GM23248 (cell line): Measurements from ENCODE around the gene SIRT6. TPM values are rescaled to one million over a fixed set of nuclear protein-coding genes. Genes with fewer than 3 reads are reported as not detected.
A peak's percentile ranks its signal among the peaks of the same experiment; 100 is the strongest.
"Not testable (repeated sequence)": the region's sequence is repeated elsewhere in the genome, so short reads cannot be mapped to it uniquely, and the experiment has no call there.

Experiments
- DNase-seq: peaks from one replicate; pipeline ENCODE4 v3.0.0-alpha.2; 2015
- H2AFZ ChIP-seq: fragments of 200-600 bp; sonication (generic); 2 replicates; pipeline ENCODE4 v1.6.1; 2016; ENCODE audit warnings: antibody characterized with exemption
- H3F3A ChIP-seq: fragments of 200-600 bp; sonication (generic); 2 replicates; pipeline ENCODE4 v1.6.1; 2016; ENCODE audit warnings: mild to moderate bottlenecking, antibody characterized with exemption, mixed run types; ENCODE audit not compliant: insufficient read depth
- H3K27ac ChIP-seq: fragments of 200-600 bp; sonication (generic); 2 replicates; pipeline ENCODE4 v1.5.1; 2016; ENCODE audit warnings: mild to moderate bottlenecking
- H3K27me3 ChIP-seq: fragments of 200-600 bp; sonication (generic); replicated peaks from 2 replicates; pipeline ENCODE4 v1.6.1; 2016; ENCODE audit warnings: mild to moderate bottlenecking; ENCODE audit not compliant: insufficient read depth
- H3K36me3 ChIP-seq: fragments of 200-600 bp; sonication (generic); 2 replicates; pipeline ENCODE4 v1.6.1; 2016; ENCODE audit warnings: low read depth, mild to moderate bottlenecking
- H3K4me1 ChIP-seq: fragments of 200-600 bp; sonication (generic); 2 replicates; pipeline ENCODE4 v1.6.1; 2016; ENCODE audit warnings: mild to moderate bottlenecking; ENCODE audit not compliant: insufficient read depth
- H3K4me2 ChIP-seq: fragments of 200-600 bp; sonication (generic); one replicate; pipeline ENCODE4 v1.6.1; 2016; ENCODE audit warnings: mild to moderate bottlenecking; ENCODE audit not compliant: unreplicated experiment
- H3K4me3 ChIP-seq: fragments of 200-600 bp; sonication (generic); 2 replicates; pipeline ENCODE4 v1.5.1; 2016; ENCODE audit warnings: mild to moderate bottlenecking
- H3K79me2 ChIP-seq: fragments of 200-600 bp; sonication (generic); 2 replicates; pipeline ENCODE4 v1.6.1; 2016; ENCODE audit warnings: mild to moderate bottlenecking; ENCODE audit not compliant: insufficient read depth
- H3K9ac ChIP-seq: fragments of 200-600 bp; sonication (generic); 2 replicates; pipeline ENCODE4 v1.6.1; 2016; ENCODE audit warnings: mild to moderate bottlenecking
- H3K9me2 ChIP-seq: fragments of 200-600 bp; sonication (generic); 2 replicates; pipeline ENCODE4 v1.6.1; 2016; ENCODE audit warnings: mixed run types, mild to moderate bottlenecking, moderate library complexity; ENCODE audit not compliant: insufficient read depth
- H3K9me3 ChIP-seq: fragments of 200-600 bp; sonication (generic); one replicate; pipeline ENCODE4 v1.6.1; 2017; ENCODE audit warnings: low read depth
- H4K20me1 ChIP-seq: fragments of 200-600 bp; sonication (generic); 2 replicates; pipeline ENCODE4 v1.6.0; 2016; ENCODE audit not compliant: insufficient read depth
- EZH2 ChIP-seq: fragments of 200-600 bp; sonication (generic); IDR thresholded peaks from 2 replicates; pipeline ENCODE4 v1.6.1; 2018; ENCODE audit warnings: antibody characterized with exemption, mild to moderate bottlenecking; ENCODE audit not compliant: insufficient read depth, poor library complexity, severe bottlenecking
- EZH2phosphoT487 ChIP-seq: fragments of 200-600 bp; sonication (generic); IDR thresholded peaks from 2 replicates; pipeline ENCODE4 v1.6.1; 2018; ENCODE audit warnings: antibody characterized with exemption, moderate library complexity, mild to moderate bottlenecking, low read depth; ENCODE audit not compliant: insufficient read depth
- WGBS, 2 experiments: methylation state at CpG; one replicate each; pipeline ENCODE4 v1.1.6; 2015 to 2017; ENCODE audit warnings: low lambda C conversion rate in 2 of 2, low coverage in 1 of 2; ENCODE audit errors: missing lambda C conversion rate in 2 of 2; 5-methylcytosine and 5-hydroxymethylcytosine counted together
- in situ Hi-C: fragments of 300-500 bp; cut with MboI; formaldehyde crosslinking; loops from 2 replicates; pipeline ENCODE4 v1.15.0; 2020
- polyA plus RNA-seq: library from polyadenylated mRNA; unstranded; fragments of >200 nt; fragmentation: Nextera tagmentation; extraction: Ambion mirVana; gene quantifications from 2 replicates; pipeline ENCODE4 v1.2.1, GENCODE V29; 2016
- total RNA-seq: library from RNA; depleted of rRNA; stranded (reverse); fragments of >200 nt; shearing (Covaris generic); gene quantifications from 2 replicates; pipeline ENCODE4 v1.2.3, GENCODE V29; 2014; rRNA removed

Gene SIRT6
- total RNA-seq (12.0 and 14.4 TPM in 2 replicates), polyA plus RNA-seq (19.6 and 20.0 TPM in 2 replicates)

GRCh38 chr19:4182084-4182810 lies at the start of gene SIRT6, which contains the start of gene ANKRD24:
SIRT6 (minus strand) TSS chr19:4182563; CDS start chr19:4182539, 24 bp downstream.
ANKRD24 (plus strand) TSS chr19:4182689; CDS start chr19:4186426, 3,737 bp downstream.
- H3K9me2 ChIP-seq: no peaks in the 10 kb centered on the region
- H4K20me1 ChIP-seq: no peaks in the 10 kb centered on the region
- peaks cover 22% of the 10 kb centered on the region for H3K79me2 ChIP-seq
- TF ChIP-seq EZH2phosphoT487 (no peak), EZH2 (no peak)
- H3K27ac ChIP-seq: peak within 1 kb of the TSS; percentile 57
- no peaks in the 10 kb centered on the region for H3K9me3 ChIP-seq
- no peaks in the 10 kb centered on the region for H3K27me3 ChIP-seq
- peak within 1 kb of the TSS; percentile 87 for H3K9ac ChIP-seq
- no peaks in the 10 kb centered on the region for H3K36me3 ChIP-seq
- peaks cover 7% of the 10 kb centered on the region; the same call in 1 of the 2 replicates for H3K4me1 ChIP-seq
- peak within 1 kb of the TSS; percentile 93 for H3K4me3 ChIP-seq
- 0 to 1% methylated on average over 41 to 58 of the region's 58 CpGs for WGBS, 2 experiments
- peak within 1 kb of the TSS; percentile 95 for H2AFZ ChIP-seq
- in situ Hi-C loops: no loop called here
- peak within 1 kb of the TSS; percentile 92 for H3K4me2 ChIP-seq
- H3F3A ChIP-seq: no peaks in the 10 kb centered on the region
- DNase-seq: peak; percentile 98

GRCh38 chr19:4232139-4232538 lies 49.8 kb upstream of the SIRT6 start:
- H3K27ac ChIP-seq, H3K4me3 ChIP-seq, DNase-seq, H4K20me1 ChIP-seq, H3F3A ChIP-seq, H3K36me3 ChIP-seq, H2AFZ ChIP-seq, H3K4me1 ChIP-seq, H3K9me2 ChIP-seq, in situ Hi-C loops, H3K9ac ChIP-seq, H3K79me2 ChIP-seq, H3K9me3 ChIP-seq, H3K4me2 ChIP-seq: not testable (repeated sequence)
- 70 to 85% methylated on average over 4 to 5 of the region's 5 CpGs for WGBS, 2 experiments
- peaks cover 15% of the 10 kb centered on the region; the same call in 1 of the 2 replicates for H3K27me3 ChIP-seq

GRCh38 chr19:4231521-4231920 lies 49.2 kb upstream of the SIRT6 start:
- H3K9me3 ChIP-seq, H3K27ac ChIP-seq, H3K79me2 ChIP-seq, DNase-seq, in situ Hi-C loops, H3K4me2 ChIP-seq, H3K9me2 ChIP-seq, H3K36me3 ChIP-seq, H2AFZ ChIP-seq, H3K4me1 ChIP-seq, H3K4me3 ChIP-seq, H4K20me1 ChIP-seq, H3K9ac ChIP-seq, H3F3A ChIP-seq: not testable (repeated sequence)
- peaks cover 15% of the 10 kb centered on the region; the same call in 1 of the 2 replicates for H3K27me3 ChIP-seq
- 63 to 77% methylated on average over 6 of the region's 6 CpGs for WGBS, 2 experiments

GRCh38 chr19:4230237-4230636 lies 47.9 kb upstream of the SIRT6 start:
- H3K9me3 ChIP-seq, in situ Hi-C loops, H3K4me1 ChIP-seq, H3K36me3 ChIP-seq, H4K20me1 ChIP-seq, H3F3A ChIP-seq, H2AFZ ChIP-seq, H3K9me2 ChIP-seq, H3K4me2 ChIP-seq, DNase-seq, H3K4me3 ChIP-seq, H3K9ac ChIP-seq, H3K27ac ChIP-seq, H3K79me2 ChIP-seq: not testable (repeated sequence)
- peaks cover 20% of the 10 kb centered on the region for H3K27me3 ChIP-seq
- WGBS, 2 experiments: 74 to 78% methylated on average over 6 of the region's 6 CpGs
